A673 (cell line): ENCODE measurements around the gene SMARCE1. TPM values are rescaled to one million over a fixed set of nuclear protein-coding genes. Genes with fewer than 3 reads are reported as not detected.

ENCODE experiments used
- BruUV-seq: library from RNA; stranded (reverse); fragments of 400-500 nt; replicated peaks from 2 replicates; lab custom pipeline; 2021; lab: Mats Ljungman, UMichigan
- CTCF ChIA-PET: fragments of 300-600 bp; sonication (Branson Sonifier 250); formaldehyde crosslinking; loops from one replicate; lab custom pipeline; 2022; ENCODE audit warnings: antibody characterized with exemption; lab: Charles Lee
- POLR2A ChIA-PET: fragments of 300-600 bp; sonication (Branson Sonifier 250); formaldehyde crosslinking; loops from one replicate; lab custom pipeline; 2022; ENCODE audit warnings: antibody characterized with exemption; ENCODE audit not compliant: low non-redundant PET; lab: Charles Lee
- DNase-seq: peaks from one replicate; pipeline ENCODE4 v3.0.0-alpha.2; 2015; ENCODE audit warnings: low spot score
- H3K27ac ChIP-seq: fragments of 200-600 bp; sonication (generic); 2 replicates; pipeline ENCODE4 v1.5.1; 2016; ENCODE audit warnings: mixed run types, low read depth, mild to moderate bottlenecking, mixed read lengths, antibody characterized with exemption, low read length; ENCODE audit not compliant: poor library complexity, severe bottlenecking
- H3K27me3 ChIP-seq: fragments of 200-600 bp; sonication (generic); replicated peaks from 2 replicates; pipeline ENCODE4 v1.6.1; 2017; ENCODE audit warnings: mixed run types, low read depth, mild to moderate bottlenecking, mixed read lengths, antibody characterized with exemption, low read length; ENCODE audit not compliant: insufficient read depth, poor library complexity
- H3K36me3 ChIP-seq: fragments of 200-600 bp; sonication (generic); 2 replicates; pipeline ENCODE4 v1.6.1; 2016; ENCODE audit warnings: mixed run types, mild to moderate bottlenecking, mixed read lengths, antibody characterized with exemption, low read length; ENCODE audit not compliant: insufficient read depth, poor library complexity, severe bottlenecking
- H3K4me1 ChIP-seq: fragments of 200-600 bp; sonication (generic); 2 replicates; pipeline ENCODE4 v1.6.1; 2017; ENCODE audit warnings: mixed run types, mild to moderate bottlenecking, mixed read lengths, antibody characterized with exemption, low read length; ENCODE audit not compliant: insufficient read depth, poor library complexity, severe bottlenecking
- H3K4me3 ChIP-seq: fragments of 200-600 bp; sonication (generic); 2 replicates; pipeline ENCODE4 v1.5.1; 2016; ENCODE audit warnings: low read depth, mixed run types, mild to moderate bottlenecking, mixed read lengths, low read length; ENCODE audit not compliant: poor library complexity, severe bottlenecking
- H3K9me3 ChIP-seq: fragments of 200-600 bp; sonication (generic); 2 replicates; pipeline ENCODE4 v1.6.1; 2016; ENCODE audit warnings: mixed run types, low read depth, mild to moderate bottlenecking, mixed read lengths, antibody characterized with exemption, low read length; ENCODE audit not compliant: poor library complexity, severe bottlenecking
- CTCF ChIP-seq: fragments of 300-800, 200-600 bp; sonication (generic); conservative IDR thresholded peaks from 2 replicates; pipeline ENCODE4 v1.5.1; 2017; ENCODE audit warnings: low read depth, mild to moderate bottlenecking, antibody characterized with exemption, low read length, moderate library complexity, mixed read lengths
- EZH2 ChIP-seq: fragments of 200-600 bp; sonication (generic); IDR thresholded peaks from 2 replicates; pipeline ENCODE4 v1.6.1; 2017; ENCODE audit warnings: borderline replicate concordance, low read depth, mild to moderate bottlenecking, mixed read lengths, antibody characterized with exemption, low read length; ENCODE audit not compliant: poor library complexity, severe bottlenecking
- intact Hi-C: fragments of 100-400 bp; cut with micrococcal nuclease; formaldehyde crosslinking; loops from one replicate; pipeline ENCODE4 v1.10.0; 2022; ENCODE audit not compliant: unreplicated experiment
- total RNA-seq: library from RNA; stranded (reverse); gene quantifications from 2 replicates; pipeline ENCODE4 v1.2.3, GENCODE V29; 2021

SMARCE1 gene
- total RNA-seq, 1 experiment from 2014 or later: 91.4 TPM

DNA sequence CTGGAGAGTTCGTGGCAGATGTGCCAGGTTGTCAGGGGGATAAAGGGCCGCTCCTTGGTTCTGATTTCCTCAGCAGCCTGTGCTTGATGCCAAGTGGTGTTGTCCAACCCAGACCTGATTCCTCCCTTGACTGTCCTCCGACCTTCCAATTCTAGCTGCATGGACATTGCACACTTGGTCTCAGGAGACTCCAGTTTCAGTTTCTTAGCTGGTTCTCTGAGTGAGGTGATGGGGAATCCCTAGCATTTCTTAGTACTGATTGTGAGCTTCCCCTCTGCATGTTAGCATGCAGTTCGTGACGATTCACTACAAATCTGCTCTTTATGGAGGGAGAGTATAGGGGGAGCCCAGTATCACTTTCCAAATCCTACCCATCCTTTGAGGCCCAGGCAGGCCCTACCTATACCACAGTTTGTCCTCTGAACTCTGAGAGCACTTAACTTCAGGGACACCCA is 70.0 kb downstream of the SMARCE1 start:
- no peak overlapping the region for H3K27ac ChIP-seq
- no peak for DNase-seq
- intact Hi-C loops: no loop called here
- TF ChIP-seq CTCF: no peak
- TF ChIP-seq EZH2: no peak
- H3K27me3 ChIP-seq: no peaks in the 10 kb centered on the region
- H3K4me3 ChIP-seq: no peak overlapping the region
- H3K9me3 ChIP-seq: no peaks in the 10 kb centered on the region
- no TSS peak for BruUV-seq
- no peaks in the 10 kb centered on the region for H3K36me3 ChIP-seq
- ChIA-PET CTCF (interaction anchor here (0.5 kb wide), 1 partner anchor 80 kb away, joined by 8 read pairs; no protein-coding TSS in a partner anchor), POLR2A (no interaction called here)
- no peaks in the 10 kb centered on the region for H3K4me1 ChIP-seq

DNA sequence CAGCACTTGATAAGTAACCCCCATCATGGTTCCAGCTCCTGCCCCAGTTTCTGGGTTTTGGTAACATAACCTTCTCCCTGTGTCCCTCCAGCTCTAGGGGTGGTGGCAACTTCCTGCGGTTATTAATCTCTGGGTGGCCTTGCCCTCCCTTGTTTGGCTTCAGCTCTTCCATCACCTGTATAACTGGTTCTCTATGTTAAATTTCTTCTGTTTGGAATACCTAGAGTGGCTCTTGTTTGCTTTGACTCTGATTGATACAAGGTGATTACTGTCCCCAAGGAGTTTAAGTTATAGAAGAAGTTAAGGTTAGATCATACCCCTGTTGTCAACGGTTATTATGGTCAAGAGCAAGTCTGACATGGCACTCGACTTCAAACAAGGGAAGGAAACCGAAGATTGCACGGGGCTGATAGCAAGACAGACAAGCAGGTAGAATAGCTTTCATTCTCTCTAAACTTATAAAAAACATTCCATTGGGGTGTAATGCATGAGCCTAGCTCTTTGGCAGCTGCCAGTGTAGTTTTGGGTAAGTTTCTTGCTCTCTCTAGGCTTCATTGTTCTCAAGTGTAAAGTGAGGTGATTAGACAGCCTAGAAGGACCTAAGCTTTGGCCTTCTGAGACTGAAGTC is 71.4 kb downstream of the SMARCE1 start:
- no peak overlapping the region for H3K4me3 ChIP-seq
- BruUV-seq: no TSS peak
- ChIA-PET POLR2A (no interaction called here), CTCF (no interaction called here)
- H3K27ac ChIP-seq: no peak overlapping the region
- H3K9me3 ChIP-seq: no peaks in the 10 kb centered on the region
- no peaks in the 10 kb centered on the region for H3K36me3 ChIP-seq
- H3K27me3 ChIP-seq: no peaks in the 10 kb centered on the region
- DNase-seq: no peak
- intact Hi-C loops: no loop called here
- no peak for TF ChIP-seq EZH2
- TF ChIP-seq CTCF: no peak
- H3K4me1 ChIP-seq: no peaks in the 10 kb centered on the region

Other genes starting within 250 kb of the SMARCE1 start
- gene TOP2A, start 229.9 kb downstream of the SMARCE1 start, total RNA-seq: 188 and 216 TPM in 2 replicates
- gene IGFBP4, start 204.4 kb downstream of the SMARCE1 start, total RNA-seq: 4.8 and 6.5 TPM in 2 replicates
- gene TNS4, start 146.2 kb downstream of the SMARCE1 start, total RNA-seq: not detected in 2 replicates
- gene CCR7, start 82.3 kb downstream of the SMARCE1 start, total RNA-seq: 0.30 and 0.55 TPM in 2 replicates
- not detected in 2 replicates for gene KRT222, start 17.4 kb upstream of the SMARCE1 start, total RNA-seq
- gene KRT24, start 55.9 kb upstream of the SMARCE1 start, total RNA-seq: not detected in 2 replicates
- gene KRT25, start 107.5 kb upstream of the SMARCE1 start, total RNA-seq: 0.28 and 0.42 TPM in 2 replicates
- gene KRT26, start 124.4 kb upstream of the SMARCE1 start, total RNA-seq: not detected in 2 replicates
- not detected in 2 replicates for gene KRT27, start 134.7 kb upstream of the SMARCE1 start, total RNA-seq
- not detected in 2 replicates for gene KRT28, start 152.1 kb upstream of the SMARCE1 start, total RNA-seq
- gene KRT10, start 174.8 kb upstream of the SMARCE1 start, total RNA-seq: 35.0 and 36.2 TPM in 2 replicates
- gene KRT12, start 219.4 kb upstream of the SMARCE1 start, total RNA-seq: not detected in 2 replicates
- gene KRT20, start 237.4 kb upstream of the SMARCE1 start, total RNA-seq: not detected in 2 replicates